Measurements from ENCODE around the gene TBC1D7.
A peak's percentile ranks its signal among the peaks of the same experiment; 100 is the strongest.
"Not testable (repeated sequence)": the region's sequence is repeated elsewhere in the genome, so short reads cannot be mapped to it uniquely, and the experiment has no call there.

Gene TBC1D7

DNA sequence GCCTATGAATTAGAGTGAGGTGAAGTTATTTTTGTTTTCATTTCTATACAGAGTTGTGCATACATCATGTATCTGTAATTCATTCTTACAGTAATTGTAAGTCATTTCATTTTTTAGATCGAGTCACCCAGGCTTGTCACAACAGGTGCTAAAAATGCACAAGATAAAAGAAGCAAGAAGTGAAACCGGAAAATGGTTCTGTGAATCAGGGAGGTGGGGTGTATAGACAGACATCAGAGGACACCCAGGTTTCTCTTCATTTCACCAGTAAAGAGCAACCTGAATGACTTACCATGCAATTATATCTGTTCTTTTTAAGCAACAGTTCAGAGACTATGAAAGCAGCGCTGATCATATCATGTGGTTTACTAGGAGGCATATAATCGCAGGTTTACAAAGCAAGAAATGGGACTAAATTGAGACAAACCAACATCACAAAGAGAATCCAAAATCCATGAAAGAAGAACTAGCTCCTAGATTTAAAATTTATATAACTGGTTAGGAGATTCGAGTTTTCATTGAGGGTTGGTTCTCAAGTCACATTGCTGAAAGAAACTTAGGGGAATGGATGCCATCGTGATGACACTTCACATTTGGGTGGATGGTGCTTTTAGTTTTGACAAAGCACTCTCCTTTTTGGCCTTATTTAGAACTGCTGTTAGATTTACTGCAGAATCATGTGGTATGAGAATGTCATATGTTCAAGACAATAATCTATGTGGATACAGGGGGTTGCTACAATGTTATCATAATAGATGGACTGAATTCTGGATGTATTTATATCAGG lies 27.9 kb upstream of the TBC1D7 start:
- DNase-seq: peak in 1 of 4 experiments; percentile 6

DNA sequence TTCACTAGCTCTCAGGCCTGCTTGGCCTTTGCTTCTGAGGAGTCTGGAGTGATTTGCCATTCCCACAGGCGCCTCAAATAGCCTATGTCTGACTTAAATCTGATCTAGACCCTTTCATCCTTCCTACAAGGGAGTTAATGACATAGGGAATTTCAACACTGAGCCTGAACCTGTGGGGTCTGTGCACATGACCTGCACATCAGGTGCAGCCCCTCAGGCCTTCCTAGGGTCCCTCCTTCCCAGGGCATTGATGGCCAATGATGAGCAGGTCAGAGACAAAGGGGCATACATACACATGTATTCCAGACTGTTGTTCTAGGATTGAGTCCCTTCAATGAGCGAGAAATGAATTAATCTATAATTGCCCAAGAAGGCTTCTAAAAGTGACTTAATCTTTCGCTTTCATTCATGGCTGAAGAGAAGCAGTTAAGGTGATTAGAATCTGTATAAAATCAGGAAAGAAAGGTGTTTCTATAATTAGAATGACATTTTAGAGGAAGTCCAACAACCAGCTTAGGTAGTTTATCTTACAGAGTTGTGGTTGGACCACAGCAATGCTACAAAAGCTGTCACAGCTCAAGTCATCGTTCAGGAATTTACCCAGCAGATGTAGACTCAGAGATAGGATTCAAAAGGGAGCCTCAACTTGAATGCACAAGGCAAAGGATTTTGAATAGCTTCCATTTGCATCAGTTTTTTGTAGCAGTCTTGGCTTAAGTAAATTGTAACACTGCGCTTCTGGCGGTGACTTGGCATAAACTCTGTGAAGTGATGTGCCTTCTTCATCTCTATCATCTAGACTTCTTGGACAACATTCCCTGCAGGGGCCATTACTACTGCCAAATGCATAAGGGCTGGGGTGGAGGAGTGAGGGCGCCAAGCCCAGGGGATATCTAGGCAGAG lies 27.0 kb upstream of the TBC1D7 start:
- no peak for DNase-seq

DNA sequence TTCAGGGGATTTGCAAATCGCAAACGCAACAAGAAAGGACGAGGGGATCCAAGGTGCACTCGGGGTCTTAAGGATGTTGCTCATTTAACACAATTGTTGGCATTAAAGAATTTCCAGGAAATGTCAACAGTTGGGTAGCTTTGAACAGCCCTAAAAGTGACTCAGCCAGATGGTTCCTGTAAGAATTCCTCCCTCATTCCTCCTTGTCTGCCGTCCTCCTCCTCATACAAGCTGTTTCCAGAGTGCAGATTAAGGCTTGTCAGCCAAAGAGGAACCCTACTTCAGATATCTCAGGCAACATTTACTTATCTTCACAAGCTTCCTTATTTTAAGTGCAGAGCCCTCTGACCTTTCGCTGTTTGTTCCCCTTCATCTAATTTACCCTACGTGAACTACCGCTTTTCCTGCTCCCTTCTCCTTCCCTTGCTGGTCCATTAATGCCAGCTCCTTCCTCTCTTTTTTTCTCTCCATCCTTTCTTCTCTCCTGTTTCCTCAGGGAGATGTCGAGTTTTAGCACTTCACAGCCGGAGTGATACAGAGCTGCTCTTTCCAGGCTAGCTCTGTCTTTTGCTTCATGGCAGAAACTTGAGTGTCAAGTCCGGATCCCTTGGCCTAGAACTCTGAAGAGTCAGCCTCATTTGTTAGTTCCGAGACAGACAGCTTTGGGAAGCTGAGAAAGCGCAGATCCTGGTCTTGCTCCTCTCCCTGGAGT lies 26.1 kb upstream of the TBC1D7 start:
- DNase-seq: no peak

DNA sequence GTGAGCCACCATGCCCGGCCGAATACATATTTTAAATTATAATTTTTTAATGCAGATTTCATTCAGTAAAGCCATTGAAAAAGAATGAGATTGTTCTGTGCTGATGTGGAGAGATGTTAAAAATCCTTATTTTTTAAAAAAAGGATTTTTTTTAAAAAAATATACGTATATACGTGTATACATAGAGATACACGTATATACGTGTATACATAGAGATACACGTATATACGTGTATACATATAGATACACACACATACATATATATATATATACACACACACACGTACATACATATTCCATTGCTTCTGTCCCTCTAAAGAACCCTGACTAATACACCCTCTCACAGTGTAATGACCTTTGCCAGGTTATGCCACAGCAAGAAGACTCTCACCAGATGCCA lies 23.8 kb upstream of the TBC1D7 start:
- DNase-seq: no peak

DNA sequence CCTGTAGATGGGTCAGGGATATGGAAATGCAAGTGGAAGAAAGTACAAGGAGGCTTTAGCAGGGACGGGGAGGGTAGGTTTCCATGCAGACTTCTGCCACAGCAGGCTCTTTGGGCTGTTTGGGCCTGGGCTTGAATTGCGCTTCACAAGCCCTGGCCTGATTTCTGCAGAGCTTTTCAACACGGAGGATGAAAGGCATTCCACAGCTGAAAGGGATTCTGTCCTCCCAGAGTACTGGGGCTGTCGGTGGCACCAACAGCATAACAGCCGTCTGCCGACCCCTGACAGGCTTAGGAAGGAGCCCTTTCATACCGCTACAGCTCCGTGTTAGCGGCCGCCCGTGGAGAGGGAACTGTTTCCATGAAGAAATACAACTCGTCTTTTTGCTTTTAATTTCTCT lies 22.9 kb upstream of the TBC1D7 start:
- DNase-seq: no peak

DNA sequence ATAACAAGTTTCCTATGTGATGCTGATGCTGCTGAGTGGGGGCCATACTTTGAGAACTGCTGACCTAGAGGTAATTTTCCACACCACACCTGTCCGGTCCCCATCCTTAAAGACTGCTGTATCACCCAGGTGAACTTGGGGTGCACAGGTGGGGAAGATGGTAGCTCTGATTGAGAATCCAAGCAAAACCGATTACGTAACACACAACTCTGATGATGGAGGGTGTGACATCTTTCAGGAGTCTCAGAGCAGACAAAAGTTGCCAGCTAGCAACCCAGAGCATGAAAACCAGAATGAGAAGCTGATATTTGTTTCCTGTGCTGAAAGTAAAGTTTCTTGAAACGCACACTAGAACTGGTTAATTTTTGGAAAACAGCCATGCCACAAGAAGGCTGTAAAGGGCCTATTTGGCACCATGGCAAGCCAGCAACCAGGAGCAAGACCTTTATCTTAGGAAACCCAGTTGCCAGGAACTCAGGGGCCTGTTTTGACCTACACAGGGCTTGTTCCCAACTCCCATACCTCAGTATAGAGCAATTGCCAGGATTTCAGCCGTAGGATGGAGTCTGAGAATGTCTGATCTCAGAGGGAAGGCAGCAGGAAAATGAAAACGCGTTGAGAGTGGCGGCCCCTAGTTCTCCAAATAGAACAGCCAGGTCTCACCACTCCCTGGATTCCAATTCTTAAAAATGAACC lies 21.6 kb upstream of the TBC1D7 start:
- DNase-seq: no peak

DNA sequence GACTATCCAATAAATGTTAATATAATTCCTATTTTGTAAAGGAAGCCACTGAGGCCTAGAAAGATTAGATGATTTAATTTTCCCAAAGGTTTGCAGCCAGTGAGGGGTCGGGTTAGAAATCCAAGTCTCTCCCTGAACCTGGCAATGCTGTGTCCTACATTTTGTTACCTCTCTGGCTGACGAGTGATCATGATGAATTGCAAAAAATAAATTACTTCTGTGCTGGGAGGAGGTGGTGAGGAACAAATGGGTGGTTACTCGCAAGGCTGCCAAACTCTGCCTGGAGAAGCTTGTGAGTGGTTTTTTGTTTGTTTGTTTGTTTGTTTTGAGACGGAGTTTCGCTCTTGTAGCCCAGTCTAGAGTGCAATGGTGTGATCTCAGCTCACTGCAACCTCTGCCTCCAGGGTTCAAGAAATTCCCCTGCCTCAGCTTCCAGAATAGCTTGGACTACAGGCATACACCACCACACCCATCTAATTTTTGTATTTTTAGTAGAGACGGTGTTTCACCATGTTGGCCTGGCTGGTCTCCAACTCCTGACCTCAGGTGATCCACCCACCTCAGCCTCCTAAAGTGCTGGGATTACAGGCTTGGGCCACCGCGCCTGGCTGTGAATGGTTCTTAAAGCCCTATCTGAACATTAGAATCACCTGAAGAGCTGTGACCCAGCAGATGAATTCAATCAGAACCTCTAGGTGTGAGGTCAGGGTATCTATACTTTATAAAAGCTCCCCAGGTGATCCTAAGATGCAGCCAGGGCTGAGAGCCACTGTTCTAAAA lies 20.2 kb upstream of the TBC1D7 start:
- no peak for DNase-seq

DNA sequence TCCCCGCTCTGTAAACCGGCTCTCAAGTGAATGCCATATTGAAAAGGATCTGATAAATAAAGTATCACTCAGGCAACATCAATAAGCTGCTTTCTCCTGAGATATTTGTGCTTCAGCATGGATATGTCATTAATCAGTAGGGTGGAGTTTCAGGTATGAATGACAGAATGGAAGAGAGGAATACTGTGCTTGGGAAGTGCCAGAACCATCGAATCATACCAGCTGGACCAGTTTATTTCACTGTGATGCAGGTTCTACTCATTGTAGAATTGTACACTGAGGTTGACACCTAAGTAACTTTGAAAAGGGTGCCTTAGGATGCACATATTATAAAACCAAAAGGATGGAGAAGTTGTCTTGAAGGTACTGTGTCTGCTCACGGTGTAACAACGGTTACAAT lies 17.9 kb upstream of the TBC1D7 start:
- no peak for DNase-seq

DNA sequence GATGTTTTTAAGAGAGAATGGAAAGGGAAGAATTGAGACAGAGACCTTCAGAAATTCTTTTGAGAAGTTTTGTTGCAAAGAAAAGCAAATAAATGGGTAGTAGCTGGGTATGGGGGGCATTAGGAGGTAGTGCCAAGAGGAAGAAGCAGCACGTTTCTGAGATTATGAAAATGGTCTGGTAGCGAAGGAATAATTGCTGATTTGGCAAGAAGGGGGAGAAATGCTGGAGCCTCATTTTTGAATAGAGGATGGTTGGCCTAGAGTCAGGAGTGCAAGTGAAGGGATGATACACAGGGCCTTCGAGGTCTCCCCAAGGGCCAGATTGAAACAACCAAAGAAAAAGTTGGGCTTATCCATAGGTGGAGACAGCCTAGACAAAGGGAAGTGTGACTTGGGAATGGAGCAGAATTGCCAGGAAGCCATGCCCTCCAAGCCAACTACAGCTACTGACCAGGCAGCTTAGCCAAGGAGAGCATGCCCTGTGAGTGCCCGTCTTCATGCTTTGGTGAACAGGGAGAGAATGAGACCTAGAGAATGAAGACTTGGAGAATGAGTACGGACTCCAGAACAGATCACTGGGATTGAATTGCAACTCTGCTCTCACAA lies 14.2 kb upstream of the TBC1D7 start:
- no peak for DNase-seq

DNA sequence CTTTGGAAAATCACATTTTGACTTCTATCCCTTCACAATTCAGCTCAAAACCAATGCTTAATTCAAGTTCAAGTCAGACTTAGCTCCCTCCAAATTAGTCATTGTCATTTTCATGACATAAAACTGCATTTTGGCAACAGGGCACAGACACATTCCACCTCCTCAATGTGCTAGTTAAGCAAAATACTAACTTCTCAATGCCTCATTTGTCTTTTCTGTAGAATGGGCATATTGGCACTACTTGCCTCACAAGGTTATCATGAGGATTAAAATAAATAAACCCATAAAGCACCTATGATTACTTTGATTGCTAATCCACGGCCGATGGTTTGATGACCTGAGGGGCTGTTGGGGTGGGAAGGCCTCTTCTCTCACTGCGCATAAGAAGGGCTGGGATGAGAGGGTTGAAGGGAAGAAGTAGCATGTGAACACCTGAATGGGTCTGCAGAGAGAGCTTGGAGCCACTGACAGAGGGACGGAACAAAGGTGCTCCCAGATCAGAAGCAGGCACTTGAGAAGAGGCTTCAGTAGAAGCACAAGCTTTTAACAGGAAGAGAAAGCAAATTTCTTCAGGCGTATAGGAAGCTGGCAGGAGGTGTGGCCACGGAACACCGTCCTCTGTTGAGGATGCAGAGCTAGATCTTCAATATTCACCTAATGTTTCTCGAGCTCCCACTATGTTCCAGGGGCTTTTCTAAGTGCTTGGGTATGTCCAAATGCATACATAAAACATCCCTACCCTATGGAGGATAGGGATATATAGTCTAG lies 11.7 kb upstream of the TBC1D7 start:
- DNase-seq: no peak

DNA sequence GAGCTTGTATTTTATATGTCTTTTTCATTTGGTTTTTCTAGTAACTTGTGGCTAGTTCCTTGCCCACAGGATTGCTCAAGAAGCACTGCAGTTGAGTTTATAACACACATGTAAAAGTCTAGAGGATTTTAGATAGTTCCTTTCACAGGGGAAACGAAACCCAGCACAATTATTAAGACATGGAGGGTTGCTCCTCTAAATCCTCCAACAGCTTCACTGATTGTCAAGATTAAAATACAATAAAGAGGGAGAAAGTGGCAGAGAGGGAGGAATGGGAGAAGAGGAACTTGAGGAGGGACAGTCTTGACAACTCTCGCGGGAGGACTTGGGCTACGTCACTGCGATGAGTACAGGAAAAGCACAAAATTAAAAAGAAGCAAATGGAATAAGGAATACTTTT lies 9.7 kb upstream of the TBC1D7 start:
- no peak for DNase-seq

DNA sequence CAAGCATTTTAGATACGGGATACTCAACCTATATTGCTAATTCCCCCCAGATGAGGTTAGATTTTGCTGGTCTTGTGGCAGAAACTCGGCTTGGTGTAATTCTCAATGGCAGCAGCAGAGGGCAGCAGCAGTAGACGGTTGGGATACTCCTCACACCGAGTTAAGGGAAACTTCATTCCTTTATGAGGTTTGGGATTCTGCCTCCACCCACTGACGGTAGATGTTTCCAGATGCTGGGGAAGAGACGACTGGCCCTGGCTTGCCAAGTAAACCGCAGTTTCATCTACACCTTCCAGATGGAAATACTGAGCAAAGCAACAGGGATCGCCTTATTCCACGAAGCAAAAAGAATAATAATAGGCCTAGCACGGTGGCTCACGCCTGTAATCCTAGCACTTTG lies 8.2 kb upstream of the TBC1D7 start:
- peak; percentile 28 to 69 (median 64) for DNase-seq

DNA sequence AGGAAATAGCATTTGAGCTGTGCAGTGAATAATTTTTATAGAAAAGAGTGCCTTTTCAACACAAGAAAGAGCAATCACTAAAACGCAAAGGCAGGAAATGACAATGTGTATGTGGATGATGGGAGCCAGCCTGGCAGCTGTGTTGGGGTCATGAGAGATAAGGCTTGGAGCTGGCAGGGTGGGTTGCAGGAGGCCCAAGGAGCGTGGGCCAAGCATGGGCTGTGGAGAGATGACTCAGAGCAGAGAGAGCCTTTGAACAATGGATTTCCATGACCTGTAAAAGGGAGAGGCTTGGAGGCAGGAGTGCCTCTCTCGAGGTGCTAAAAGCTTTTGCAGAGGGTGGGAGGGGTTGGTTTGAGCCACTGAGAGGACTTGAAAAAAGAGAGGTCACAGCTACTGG lies 6.6 kb upstream of the TBC1D7 start:
- no peak for DNase-seq

DNA sequence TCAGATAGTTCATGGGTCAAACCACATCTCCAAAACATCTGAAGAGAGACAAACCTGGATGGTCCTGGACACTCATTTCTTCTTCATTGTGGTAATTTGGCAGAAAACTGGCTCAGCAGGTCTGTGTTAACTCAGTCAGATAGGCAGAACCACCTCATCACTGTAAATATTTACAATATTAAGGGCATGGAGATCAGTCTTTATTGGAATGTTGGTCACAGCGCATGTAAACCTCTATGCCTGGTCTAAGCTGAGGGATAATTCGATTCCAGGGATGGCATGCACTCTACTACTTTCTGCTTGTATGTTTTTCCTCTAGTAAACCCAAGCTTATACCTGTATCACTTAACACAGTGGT lies 4.0 kb upstream of the TBC1D7 start:
- no peak for DNase-seq

DNA sequence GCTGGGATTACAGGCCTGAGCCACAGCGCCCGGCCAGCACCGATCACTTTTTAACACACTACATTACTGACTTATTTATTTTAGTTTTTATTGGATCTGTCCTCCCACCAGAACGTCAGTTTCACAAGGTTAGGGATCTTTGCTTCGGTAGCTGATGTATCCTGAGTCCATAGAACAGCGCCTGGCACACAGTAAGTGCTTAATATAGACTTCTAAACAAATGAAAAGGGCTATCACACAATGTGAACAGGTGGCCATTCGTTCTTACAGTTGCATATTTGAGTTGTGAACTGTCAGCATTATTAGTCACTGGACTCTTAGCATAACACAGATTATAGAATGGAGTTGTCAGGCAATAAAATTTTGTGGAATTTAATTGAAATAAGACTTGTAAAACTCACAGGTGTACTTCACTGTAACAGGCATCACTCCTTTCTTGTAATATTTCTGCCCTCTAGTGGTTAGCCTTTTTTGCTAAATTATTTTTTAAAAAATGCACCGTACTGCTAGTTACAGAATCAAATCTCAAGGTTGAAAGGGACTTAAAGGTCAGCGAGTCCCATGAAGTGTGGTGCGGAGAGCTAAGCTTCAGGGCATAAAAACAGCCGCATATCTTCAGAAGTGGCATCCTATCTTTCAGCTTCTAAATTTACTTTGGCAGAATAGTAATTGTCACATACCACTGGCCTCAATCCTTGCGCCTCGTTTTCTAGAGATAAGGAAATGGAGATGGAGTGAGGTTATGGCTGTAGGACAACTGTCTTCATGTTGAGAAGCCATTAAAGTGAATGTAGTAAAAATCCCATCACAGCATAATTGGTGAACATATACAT lies 3.4 kb upstream of the TBC1D7 start:
- no peak for DNase-seq

DNA sequence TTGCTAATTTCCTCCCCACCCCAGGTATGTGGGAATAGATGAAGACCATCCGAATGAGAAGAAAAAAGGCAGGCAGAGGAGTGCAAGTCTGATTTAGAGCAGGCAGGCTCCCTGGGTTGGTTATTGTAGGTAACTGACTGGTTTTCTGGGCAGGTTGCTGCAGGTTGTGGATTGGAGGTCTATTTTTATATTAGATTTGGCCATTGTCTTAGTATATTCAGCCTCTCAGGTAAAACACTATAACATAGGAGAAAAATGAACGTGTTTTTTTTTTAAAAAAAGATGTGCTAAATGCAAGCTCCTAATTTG lies 492 bp upstream of the TBC1D7 start:
- no peak for DNase-seq

DNA sequence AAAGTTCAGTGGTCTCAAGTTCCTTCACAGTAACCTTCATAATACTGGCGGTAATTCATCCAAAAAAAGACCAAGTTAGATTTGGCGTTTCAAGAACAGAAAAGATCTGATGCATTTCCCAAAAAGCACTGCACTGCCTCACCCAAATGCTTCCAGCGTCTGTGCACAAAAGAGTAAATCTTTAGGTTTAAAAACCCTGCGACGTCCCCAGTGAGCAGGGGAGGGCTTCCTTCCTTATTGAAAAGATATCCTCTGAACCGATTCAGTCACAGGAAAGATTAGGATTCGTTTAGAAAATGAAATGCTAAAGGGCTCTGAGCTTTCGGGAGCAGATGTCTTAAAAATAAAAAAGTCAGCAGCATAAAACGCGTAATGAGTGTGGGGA lies 654 bp downstream of the TBC1D7 start:
- DNase-seq: no peak

DNA sequence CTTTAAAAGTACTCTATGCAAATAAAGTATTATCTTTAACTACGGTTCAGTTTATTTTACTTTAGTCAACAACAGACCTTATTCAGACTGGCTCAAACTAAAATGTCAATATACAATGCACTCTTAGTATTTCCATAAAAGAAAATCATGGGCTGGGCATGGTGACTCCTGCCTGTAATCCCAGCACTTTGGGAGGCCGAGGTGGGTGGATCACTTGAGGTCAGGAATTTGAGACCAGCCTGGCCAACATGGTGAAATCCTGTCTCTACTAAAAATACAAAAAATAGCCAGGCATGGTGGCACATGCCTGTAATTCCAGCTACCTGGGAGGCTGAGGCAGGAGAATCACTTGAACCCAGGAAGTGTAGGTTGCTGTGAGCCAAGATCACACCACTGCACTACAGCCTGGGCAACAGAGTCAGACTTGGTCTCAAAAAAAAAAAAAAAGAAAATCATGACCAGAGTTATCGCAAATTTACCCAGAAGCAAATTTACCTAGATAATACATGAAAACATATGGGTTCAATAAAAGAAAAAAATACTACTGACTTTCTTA lies 2.2 kb downstream of the TBC1D7 start:
- not testable (repeated sequence) for DNase-seq

DNA sequence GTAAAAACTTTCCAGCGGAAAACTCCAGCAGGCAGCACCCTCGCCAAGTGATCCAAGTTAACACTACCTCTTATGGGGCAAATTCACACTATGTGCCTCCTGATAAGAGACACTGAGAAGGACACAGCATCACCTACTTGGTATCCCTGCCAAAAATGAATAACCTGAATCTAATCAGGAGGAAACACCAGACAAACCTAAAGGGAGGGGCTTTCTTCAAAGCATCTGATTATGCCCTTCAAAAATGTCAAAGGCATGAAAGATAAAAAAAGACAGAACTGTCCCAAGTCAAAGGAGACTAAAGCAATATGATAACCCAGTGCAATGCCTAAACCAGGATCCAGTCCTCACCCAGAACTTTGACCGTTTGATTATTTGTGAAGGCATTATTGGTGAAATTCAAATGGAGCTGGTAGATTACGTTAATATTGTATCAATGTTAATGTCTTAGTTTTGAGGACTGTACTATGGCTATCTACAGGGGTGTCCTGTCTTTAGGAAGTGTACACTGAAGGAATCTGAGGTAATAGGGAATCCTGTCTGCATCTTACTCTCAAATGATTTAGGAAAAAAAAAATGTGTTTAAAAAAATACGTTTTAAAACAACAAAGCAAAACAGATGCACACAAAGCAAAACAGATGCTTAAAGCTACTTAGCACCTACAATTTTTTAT lies 8.3 kb downstream of the TBC1D7 start:
- DNase-seq: no peak
